ENCODE measurements around the gene EIF4E3. TPM values are rescaled to one million over a fixed set of nuclear protein-coding genes. Genes with fewer than 3 reads are reported as not detected.

EIF4E3 gene
- total and polyA plus RNA-seq, 8 donors, result 10.4 to 34.8 (median 13.3) TPM

DNA sequence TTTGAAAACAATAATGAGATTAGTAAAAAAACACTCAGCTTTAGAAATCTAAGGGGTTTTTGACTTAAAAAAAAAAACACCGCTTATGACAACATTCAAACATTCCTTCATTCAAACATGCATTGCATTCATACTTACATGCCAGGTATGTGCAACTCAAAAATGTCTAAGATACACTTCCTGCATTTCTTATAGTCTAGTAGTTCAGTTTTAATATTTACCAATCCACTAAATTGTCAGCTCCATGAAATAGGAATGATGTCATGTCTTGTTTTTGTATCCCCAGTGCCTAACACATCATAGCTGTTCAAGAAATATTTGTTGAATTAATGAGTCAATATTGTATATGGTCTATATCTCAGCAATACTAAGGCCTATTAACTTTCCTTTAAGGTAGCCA, 51.7 kb downstream of the EIF4E3 start:
- peak; percentile 21 for ATAC-seq
- no peaks in the 10 kb centered on the region for H3K36me3 ChIP-seq
- no peaks in the 10 kb centered on the region for H3K9me3 ChIP-seq

GRCh38 chr3:71672807-71673206, 52.4 kb downstream of the EIF4E3 start:
- TF ChIP-seq, protein P1, sequence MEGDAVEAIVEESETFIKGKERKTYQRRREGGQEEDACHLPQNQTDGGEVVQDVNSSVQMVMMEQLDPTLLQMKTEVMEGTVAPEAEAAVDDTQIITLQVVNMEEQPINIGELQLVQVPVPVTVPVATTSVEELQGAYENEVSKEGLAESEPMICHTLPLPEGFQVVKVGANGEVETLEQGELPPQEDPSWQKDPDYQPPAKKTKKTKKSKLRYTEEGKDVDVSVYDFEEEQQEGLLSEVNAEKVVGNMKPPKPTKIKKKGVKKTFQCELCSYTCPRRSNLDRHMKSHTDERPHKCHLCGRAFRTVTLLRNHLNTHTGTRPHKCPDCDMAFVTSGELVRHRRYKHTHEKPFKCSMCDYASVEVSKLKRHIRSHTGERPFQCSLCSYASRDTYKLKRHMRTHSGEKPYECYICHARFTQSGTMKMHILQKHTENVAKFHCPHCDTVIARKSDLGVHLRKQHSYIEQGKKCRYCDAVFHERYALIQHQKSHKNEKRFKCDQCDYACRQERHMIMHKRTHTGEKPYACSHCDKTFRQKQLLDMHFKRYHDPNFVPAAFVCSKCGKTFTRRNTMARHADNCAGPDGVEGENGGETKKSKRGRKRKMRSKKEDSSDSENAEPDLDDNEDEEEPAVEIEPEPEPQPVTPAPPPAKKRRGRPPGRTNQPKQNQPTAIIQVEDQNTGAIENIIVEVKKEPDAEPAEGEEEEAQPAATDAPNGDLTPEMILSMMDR (IDR thresholded peaks at IDR 0.05), result no peak
- Histone ChIP-seq H3K9me3 (no peaks in the 10 kb centered on the region), H3K27ac (no peak overlapping the region), H3K36me3 (no peaks in the 10 kb centered on the region), H3K4me3 (no peak overlapping the region), H3K27me3 (no peaks in the 10 kb centered on the region), H3K4me1 (no peaks in the 10 kb centered on the region)
- intact Hi-C loops (cut with DNase I), result no loop called here
- ATAC-seq (no peak), DNase-seq (no peak)

More for the DNA sequence above, 51.7 kb downstream of the EIF4E3 start:
- DNase-seq, result no peak
- intact Hi-C loops (cut with DNase I), result no loop called here
- Histone ChIP-seq H3K27ac (no peak overlapping the region), H3K27me3 (no peaks in the 10 kb centered on the region), H3K4me3 (no peak overlapping the region), H3K4me1 (no peaks in the 10 kb centered on the region)
- TF ChIP-seq, protein P1 (IDR thresholded peaks at IDR 0.05), result no peak

GRCh38 chr3:71672340-71672739, 52.9 kb downstream of the EIF4E3 start:
- intact Hi-C loops (cut with DNase I), result no loop called here
- Histone ChIP-seq H3K4me1 (no peaks in the 10 kb centered on the region), H3K4me3 (no peak overlapping the region), H3K27me3 (no peaks in the 10 kb centered on the region), H3K36me3 (no peaks in the 10 kb centered on the region), H3K9me3 (no peaks in the 10 kb centered on the region), H3K27ac (no peak overlapping the region)
- TF ChIP-seq, protein P1 (IDR thresholded peaks at IDR 0.05), result no peak
- ATAC-seq (no peak), DNase-seq (no peak)

DNA sequence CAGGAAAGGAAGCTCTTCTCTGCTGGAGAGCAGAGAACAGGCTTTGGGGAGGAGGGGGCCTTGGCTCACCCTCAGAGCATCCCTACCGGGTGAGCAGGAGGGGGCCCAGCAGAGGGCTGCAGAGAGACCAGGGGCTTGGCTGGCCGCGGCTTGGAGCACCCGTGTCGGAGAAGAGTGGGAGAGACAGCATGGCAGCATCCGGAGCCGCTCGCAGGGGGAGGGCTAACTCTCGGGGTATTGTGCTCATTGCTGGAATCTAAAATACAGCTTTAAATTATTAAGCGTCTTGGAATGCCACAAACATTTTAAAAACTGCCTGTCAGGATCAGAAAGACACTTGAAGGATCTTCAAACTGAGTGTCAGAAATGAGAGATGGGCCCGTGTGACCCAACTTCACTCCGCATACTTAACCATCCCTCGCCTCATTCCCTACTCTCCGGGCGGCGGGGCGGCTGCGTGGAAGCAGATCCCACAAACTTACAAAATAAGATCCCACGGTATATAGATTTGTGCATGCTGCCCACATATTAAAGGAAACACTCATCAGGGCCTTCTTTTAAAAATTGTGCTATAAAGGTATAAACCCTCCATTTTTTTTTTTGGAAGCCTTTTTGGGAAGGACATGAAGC, 53.9 kb downstream of the EIF4E3 start:
- intact Hi-C loops (cut with DNase I), result no loop called here
- H3K27ac ChIP-seq, result no peak overlapping the region
- no peak overlapping the region for H3K4me3 ChIP-seq
- TF ChIP-seq, protein P1 (IDR thresholded peaks at IDR 0.05), result no peak
- no peaks in the 10 kb centered on the region for H3K36me3 ChIP-seq
- no peaks in the 10 kb centered on the region for H3K9me3 ChIP-seq
- DNase-seq (no peak), ATAC-seq (no peak)
- no peaks in the 10 kb centered on the region for H3K27me3 ChIP-seq
- H3K4me1 ChIP-seq, result no peaks in the 10 kb centered on the region

DNA sequence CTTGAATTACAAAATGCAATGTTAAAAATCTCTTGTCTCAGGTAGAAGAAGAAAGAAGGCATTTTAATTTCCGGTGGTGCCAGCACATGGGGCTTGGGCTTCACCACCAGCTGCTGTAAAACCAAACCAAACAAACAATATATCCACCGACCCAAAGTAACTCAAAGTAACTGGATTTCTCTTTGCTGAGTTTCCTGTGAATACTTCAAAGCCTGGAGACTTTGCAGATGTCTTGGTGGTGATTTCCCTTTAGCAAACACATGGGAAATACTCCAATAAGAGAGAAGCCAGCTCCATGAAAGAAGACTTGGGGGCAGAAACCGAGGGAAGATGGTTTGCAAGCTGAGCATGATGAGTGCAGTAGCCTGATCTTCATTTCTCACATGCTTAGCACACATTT, 62.6 kb downstream of the EIF4E3 start:
- intact Hi-C loops (cut with DNase I), result no loop called here
- no peaks in the 10 kb centered on the region for H3K9me3 ChIP-seq
- ATAC-seq, result no peak
- H3K27ac ChIP-seq, result no peak overlapping the region
- H3K36me3 ChIP-seq, result no peaks in the 10 kb centered on the region
- no peak overlapping the region for H3K4me3 ChIP-seq
- TF ChIP-seq, protein P1 (IDR thresholded peaks at IDR 0.05), result no peak
- no peaks in the 10 kb centered on the region for H3K27me3 ChIP-seq
- H3K4me1 ChIP-seq, result peaks cover 0 to 8% of the 10 kb centered on the region in 2 donors
- DNase-seq, result no peak
